ENCODE data around the gene SLC24A3. TPM values are rescaled to one million over a fixed set of nuclear protein-coding genes. Genes with fewer than 3 reads are reported as not detected.

Gene SLC24A3
- total and polyA plus RNA-seq, 2 experiments from 2014 or later: 0.81 to 2.5 TPM

DNA sequence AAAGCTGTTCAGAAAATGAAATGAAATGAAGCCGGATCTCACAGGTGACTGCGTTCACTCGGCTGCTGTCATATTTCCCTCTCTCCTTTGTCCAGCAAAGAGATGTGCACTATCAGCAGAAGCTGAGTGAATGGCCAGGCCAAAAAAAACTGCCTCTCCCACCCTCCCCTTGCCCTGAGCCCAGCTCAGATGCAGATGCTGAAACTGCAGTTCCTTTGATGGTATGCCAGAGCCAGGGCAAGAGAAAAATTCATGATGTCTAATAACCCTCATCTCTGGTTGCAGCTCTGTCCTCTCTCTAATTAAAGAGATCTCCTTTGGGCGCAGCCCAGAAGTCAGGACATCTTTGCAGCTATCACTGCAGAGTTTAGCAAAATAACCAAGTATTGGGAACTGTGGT, 335.1 kb downstream of the SLC24A3 start:
- Histone ChIP-seq H3K27me3 (ENCODE audit: insufficient read depth) (no peaks in the 10 kb centered on the region), H3K79me2 (replicated peaks; ENCODE audit: insufficient read depth) (no peaks in the 10 kb centered on the region), H3K27ac (ENCODE audit: low read depth) (no peak overlapping the region), H3K4me3 (no peak overlapping the region), H3K9me2 (ENCODE audit: insufficient read depth) (peaks cover 12% of the 10 kb centered on the region; the same call in 1 of the 2 replicates), H3K4me1 (ENCODE audit: insufficient read depth) (peaks cover 9% of the 10 kb centered on the region), H3K36me3 (ENCODE audit: insufficient read depth) (no peaks in the 10 kb centered on the region), H4K20me1 (replicated peaks; ENCODE audit: insufficient read depth) (no peaks in the 10 kb centered on the region), H2AFZ (no peak overlapping the region), H3K4me2 (no peak overlapping the region), H3F3A (replicated peaks; ENCODE audit: low read depth) (no peaks in the 10 kb centered on the region)
- no peak for DNase-seq (ENCODE audit: low spot score)
- no peaks in the 10 kb centered on the region for H3K27me3 Mint-ChIP-seq (ENCODE audit: insufficient read depth, low read depth, poor library complexity)
- no peaks in the 10 kb centered on the region for H3K36me3 Mint-ChIP-seq (ENCODE audit: low read depth)
- peaks cover 2% of the 10 kb centered on the region; the same call in 2 of the 3 replicates for H3K4me1 Mint-ChIP-seq
- no peak overlapping the region for H3K27ac Mint-ChIP-seq
- no peaks in the 10 kb centered on the region for H3K9me3 Mint-ChIP-seq
- ATAC-seq: no peak
- H3K4me3 Mint-ChIP-seq: no peak overlapping the region
- TF ChIP-seq, protein P1, sequence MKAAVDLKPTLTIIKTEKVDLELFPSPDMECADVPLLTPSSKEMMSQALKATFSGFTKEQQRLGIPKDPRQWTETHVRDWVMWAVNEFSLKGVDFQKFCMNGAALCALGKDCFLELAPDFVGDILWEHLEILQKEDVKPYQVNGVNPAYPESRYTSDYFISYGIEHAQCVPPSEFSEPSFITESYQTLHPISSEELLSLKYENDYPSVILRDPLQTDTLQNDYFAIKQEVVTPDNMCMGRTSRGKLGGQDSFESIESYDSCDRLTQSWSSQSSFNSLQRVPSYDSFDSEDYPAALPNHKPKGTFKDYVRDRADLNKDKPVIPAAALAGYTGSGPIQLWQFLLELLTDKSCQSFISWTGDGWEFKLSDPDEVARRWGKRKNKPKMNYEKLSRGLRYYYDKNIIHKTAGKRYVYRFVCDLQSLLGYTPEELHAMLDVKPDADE (IDR thresholded peaks at IDR 0.05): no peak
- TF ChIP-seq NANOG (IDR thresholded peaks at IDR 0.05; ENCODE audit: borderline replicate concordance): no peak
- TF ChIP-seq POLR2AphosphoS5 (IDR thresholded peaks at IDR 0.05; ENCODE audit: low read depth): no peak
- TF ChIP-seq CREB1 (CRISPR knock-in tag; IDR thresholded peaks at IDR 0.05; ENCODE audit: low read depth): no peak
- no peak for TF ChIP-seq JUNB (IDR thresholded peaks at IDR 0.05; ENCODE audit: unreplicated experiment)
- no peak for TF ChIP-seq STAT1 (IDR thresholded peaks at IDR 0.05; ENCODE audit: unreplicated experiment)
- TF ChIP-seq, protein P2, sequence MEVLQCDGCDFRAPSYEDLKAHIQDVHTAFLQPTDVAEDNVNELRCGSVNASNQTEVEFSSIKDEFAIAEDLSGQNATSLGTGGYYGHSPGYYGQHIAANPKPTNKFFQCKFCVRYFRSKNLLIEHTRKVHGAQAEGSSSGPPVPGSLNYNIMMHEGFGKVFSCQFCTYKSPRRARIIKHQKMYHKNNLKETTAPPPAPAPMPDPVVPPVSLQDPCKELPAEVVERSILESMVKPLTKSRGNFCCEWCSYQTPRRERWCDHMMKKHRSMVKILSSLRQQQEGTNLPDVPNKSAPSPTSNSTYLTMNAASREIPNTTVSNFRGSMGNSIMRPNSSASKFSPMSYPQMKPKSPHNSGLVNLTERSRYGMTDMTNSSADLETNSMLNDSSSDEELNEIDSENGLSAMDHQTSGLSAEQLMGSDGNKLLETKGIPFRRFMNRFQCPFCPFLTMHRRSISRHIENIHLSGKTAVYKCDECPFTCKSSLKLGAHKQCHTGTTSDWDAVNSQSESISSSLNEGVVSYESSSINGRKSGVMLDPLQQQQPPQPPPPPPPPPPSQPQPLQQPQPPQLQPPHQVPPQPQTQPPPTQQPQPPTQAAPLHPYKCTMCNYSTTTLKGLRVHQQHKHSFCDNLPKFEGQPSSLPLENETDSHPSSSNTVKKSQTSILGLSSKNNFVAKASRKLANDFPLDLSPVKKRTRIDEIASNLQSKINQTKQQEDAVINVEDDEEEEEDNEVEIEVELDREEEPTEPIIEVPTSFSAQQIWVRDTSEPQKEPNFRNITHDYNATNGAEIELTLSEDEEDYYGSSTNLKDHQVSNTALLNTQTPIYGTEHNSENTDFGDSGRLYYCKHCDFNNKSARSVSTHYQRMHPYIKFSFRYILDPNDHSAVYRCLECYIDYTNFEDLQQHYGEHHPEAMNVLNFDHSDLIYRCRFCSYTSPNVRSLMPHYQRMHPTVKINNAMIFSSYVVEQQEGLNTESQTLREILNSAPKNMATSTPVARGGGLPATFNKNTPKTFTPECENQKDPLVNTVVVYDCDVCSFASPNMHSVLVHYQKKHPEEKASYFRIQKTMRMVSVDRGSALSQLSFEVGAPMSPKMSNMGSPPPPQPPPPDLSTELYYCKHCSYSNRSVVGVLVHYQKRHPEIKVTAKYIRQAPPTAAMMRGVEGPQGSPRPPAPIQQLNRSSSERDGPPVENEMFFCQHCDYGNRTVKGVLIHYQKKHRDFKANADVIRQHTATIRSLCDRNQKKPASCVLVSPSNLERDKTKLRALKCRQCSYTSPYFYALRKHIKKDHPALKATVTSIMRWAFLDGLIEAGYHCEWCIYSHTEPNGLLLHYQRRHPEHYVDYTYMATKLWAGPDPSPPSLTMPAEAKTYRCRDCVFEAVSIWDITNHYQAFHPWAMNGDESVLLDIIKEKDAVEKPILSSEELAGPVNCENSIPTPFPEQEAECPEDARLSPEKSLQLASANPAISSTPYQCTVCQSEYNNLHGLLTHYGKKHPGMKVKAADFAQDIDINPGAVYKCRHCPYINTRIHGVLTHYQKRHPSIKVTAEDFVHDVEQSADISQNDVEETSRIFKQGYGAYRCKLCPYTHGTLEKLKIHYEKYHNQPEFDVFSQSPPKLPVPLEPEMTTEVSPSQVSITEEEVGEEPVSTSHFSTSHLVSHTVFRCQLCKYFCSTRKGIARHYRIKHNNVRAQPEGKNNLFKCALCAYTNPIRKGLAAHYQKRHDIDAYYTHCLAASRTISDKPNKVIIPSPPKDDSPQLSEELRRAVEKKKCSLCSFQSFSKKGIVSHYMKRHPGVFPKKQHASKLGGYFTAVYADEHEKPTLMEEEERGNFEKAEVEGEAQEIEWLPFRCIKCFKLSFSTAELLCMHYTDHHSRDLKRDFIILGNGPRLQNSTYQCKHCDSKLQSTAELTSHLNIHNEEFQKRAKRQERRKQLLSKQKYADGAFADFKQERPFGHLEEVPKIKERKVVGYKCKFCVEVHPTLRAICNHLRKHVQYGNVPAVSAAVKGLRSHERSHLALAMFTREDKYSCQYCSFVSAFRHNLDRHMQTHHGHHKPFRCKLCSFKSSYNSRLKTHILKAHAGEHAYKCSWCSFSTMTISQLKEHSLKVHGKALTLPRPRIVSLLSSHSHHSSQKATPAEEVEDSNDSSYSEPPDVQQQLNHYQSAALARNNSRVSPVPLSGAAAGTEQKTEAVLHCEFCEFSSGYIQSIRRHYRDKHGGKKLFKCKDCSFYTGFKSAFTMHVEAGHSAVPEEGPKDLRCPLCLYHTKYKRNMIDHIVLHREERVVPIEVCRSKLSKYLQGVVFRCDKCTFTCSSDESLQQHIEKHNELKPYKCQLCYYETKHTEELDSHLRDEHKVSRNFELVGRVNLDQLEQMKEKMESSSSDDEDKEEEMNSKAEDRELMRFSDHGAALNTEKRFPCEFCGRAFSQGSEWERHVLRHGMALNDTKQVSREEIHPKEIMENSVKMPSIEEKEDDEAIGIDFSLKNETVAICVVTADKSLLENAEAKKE (CRISPR knock-in tag; IDR thresholded peaks at IDR 0.05): no peak
- no peak for TF ChIP-seq EZH2 (IDR thresholded peaks at IDR 0.05; ENCODE audit: low read depth, unreplicated experiment)
- no peak for TF ChIP-seq EZH2phosphoT487 (IDR thresholded peaks at IDR 0.05; ENCODE audit: unreplicated experiment)
- TF ChIP-seq, protein P3, sequence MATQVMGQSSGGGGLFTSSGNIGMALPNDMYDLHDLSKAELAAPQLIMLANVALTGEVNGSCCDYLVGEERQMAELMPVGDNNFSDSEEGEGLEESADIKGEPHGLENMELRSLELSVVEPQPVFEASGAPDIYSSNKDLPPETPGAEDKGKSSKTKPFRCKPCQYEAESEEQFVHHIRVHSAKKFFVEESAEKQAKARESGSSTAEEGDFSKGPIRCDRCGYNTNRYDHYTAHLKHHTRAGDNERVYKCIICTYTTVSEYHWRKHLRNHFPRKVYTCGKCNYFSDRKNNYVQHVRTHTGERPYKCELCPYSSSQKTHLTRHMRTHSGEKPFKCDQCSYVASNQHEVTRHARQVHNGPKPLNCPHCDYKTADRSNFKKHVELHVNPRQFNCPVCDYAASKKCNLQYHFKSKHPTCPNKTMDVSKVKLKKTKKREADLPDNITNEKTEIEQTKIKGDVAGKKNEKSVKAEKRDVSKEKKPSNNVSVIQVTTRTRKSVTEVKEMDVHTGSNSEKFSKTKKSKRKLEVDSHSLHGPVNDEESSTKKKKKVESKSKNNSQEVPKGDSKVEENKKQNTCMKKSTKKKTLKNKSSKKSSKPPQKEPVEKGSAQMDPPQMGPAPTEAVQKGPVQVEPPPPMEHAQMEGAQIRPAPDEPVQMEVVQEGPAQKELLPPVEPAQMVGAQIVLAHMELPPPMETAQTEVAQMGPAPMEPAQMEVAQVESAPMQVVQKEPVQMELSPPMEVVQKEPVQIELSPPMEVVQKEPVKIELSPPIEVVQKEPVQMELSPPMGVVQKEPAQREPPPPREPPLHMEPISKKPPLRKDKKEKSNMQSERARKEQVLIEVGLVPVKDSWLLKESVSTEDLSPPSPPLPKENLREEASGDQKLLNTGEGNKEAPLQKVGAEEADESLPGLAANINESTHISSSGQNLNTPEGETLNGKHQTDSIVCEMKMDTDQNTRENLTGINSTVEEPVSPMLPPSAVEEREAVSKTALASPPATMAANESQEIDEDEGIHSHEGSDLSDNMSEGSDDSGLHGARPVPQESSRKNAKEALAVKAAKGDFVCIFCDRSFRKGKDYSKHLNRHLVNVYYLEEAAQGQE (IDR thresholded peaks at IDR 0.05; ENCODE audit: unreplicated experiment): no peak
- TF ChIP-seq ZNF114 (CRISPR knock-in tag; IDR thresholded peaks at IDR 0.05): no peak
